Endothelial cell of umbilical vein (primary cell): ENCODE measurements around the gene SMCHD1. TPM values are rescaled to one million over a fixed set of nuclear protein-coding genes. Genes with fewer than 3 reads are reported as not detected.

Experiments used
- BruUV-seq: library from RNA; stranded (reverse); fragments of 400-500 nt; replicated peaks from 2 replicates; lab custom pipeline; 2021; lab: Mats Ljungman, UMichigan
- CTCF ChIA-PET: fragments of 300-600, 350-600 bp; sonication (Branson Sonifier 250); formaldehyde crosslinking; loops from one replicate; lab custom pipeline; 2021; ENCODE audit warnings: antibody characterized with exemption, inconsistent platforms; lab: Charles Lee
- POLR2A ChIA-PET: fragments of 300-600, 350-600 bp; sonication (Branson Sonifier 250); formaldehyde crosslinking; loops from one replicate; lab custom pipeline; 2021; ENCODE audit warnings: antibody characterized with exemption, inconsistent platforms; lab: Charles Lee
- DNase-seq: peaks from one replicate; pipeline ENCODE4 v3.0.0-alpha.2; 2011; ENCODE audit warnings: low read depth, low spot score
- FAIRE-seq: peaks from 2 replicates; lab custom pipeline; 2011; peaks lifted over from hg19 to GRCh38; lab: Jason Lieb, UNC
- H2AFZ ChIP-seq: 2 replicates; pipeline ENCODE4 v1.6.0; 2012; ENCODE audit warnings: low read depth, low read length, control low read depth, inconsistent platforms
- H3K27ac ChIP-seq: 2 replicates; pipeline ENCODE4 v1.5.1; 2011; ENCODE audit warnings: low read depth, mild to moderate bottlenecking, control low read depth, low read length, moderate library complexity; ENCODE audit not compliant: insufficient read depth
- H3K27me3 ChIP-seq, 2 experiments: 2 replicates each; pipeline versions ENCODE4 v1.6.0 to v1.6.1; 2011; ENCODE audit warnings: low read length in 2 of 2, mixed read lengths in 1 of 2; ENCODE audit not compliant: control insufficient read depth in 2 of 2, insufficient read depth in 2 of 2
- H3K36me3 ChIP-seq, 2 experiments: 2 replicates in 1 of 2; 3 replicates in 1 of 2; pipeline ENCODE4 v1.5.1; 2011; ENCODE audit warnings: low read length in 2 of 2, mild to moderate bottlenecking in 1 of 2, moderate library complexity in 1 of 2; ENCODE audit not compliant: control insufficient read depth in 2 of 2, insufficient read depth in 2 of 2; ENCODE audit errors: extremely low read depth in 1 of 2
- H3K4me1 ChIP-seq: 3 replicates; pipeline ENCODE4 v1.5.1; 2011; ENCODE audit warnings: mild to moderate bottlenecking, low read length; ENCODE audit not compliant: control insufficient read depth, insufficient read depth; ENCODE audit errors: extremely low read depth
- H3K4me2 ChIP-seq: 2 replicates; pipeline ENCODE4 v1.6.1; 2011; ENCODE audit warnings: low read length, control low read depth, mixed read lengths; ENCODE audit not compliant: insufficient read depth
- H3K4me3 ChIP-seq, 3 experiments: fragments of 200-600 bp in 1 of 3; sonication (generic), shearing (Covaris generic) in 1 of 3; replicated peaks in 1 of 3; 2 replicates each; pipeline ENCODE4 v1.5.1; 2011 to 2016; ENCODE audit warnings: control low read depth in 3 of 3, low read length in 3 of 3, mild to moderate bottlenecking in 2 of 3, inconsistent platforms in 1 of 3, low read depth in 1 of 3, moderate library complexity in 1 of 3; ENCODE audit not compliant: insufficient read depth in 1 of 3
- H3K79me2 ChIP-seq: 2 replicates; pipeline ENCODE4 v1.6.0; 2012; ENCODE audit warnings: low read length, inconsistent platforms; ENCODE audit not compliant: control insufficient read depth, insufficient read depth
- H3K9ac ChIP-seq: replicated peaks from 2 replicates; pipeline ENCODE3; 2011; ENCODE audit warnings: low read length, control low read depth; ENCODE audit not compliant: insufficient read depth; ENCODE audit errors: extremely low read depth
- H3K9me1 ChIP-seq: replicated peaks from 3 replicates; pipeline ENCODE4 v1.6.0; 2011; ENCODE audit warnings: mild to moderate bottlenecking, low read length; ENCODE audit not compliant: control insufficient read depth, insufficient read depth; ENCODE audit errors: extremely low read depth
- H3K9me3 ChIP-seq: replicated peaks from 2 replicates; pipeline ENCODE4 v1.5.1; 2012; ENCODE audit warnings: low read length, inconsistent platforms; ENCODE audit not compliant: control insufficient read depth, insufficient read depth
- H4K20me1 ChIP-seq: replicated peaks from 2 replicates; pipeline ENCODE3; 2011; ENCODE audit warnings: mild to moderate bottlenecking, low read length; ENCODE audit not compliant: control insufficient read depth, insufficient read depth; ENCODE audit errors: extremely low read depth
- EZH2 ChIP-seq: IDR thresholded peaks from 2 replicates; pipeline ENCODE4 v1.6.1; 2012; ENCODE audit warnings: borderline replicate concordance, low read depth, mild to moderate bottlenecking, moderate library complexity, low read length, inconsistent platforms; ENCODE audit not compliant: severe bottlenecking
- FOS ChIP-seq: IDR thresholded peaks from 2 replicates; pipeline ENCODE4 v1.6.1; 2011; ENCODE audit warnings: mild to moderate bottlenecking, low read length, moderate library complexity, borderline replicate concordance; ENCODE audit not compliant: insufficient read depth
- GATA2 ChIP-seq: IDR thresholded peaks from 2 replicates; pipeline ENCODE4 v1.7.0; 2011; ENCODE audit warnings: low read depth, mild to moderate bottlenecking, moderate library complexity, mixed read lengths, low read length; ENCODE audit not compliant: insufficient read length, insufficient read depth
- JUN ChIP-seq: IDR thresholded peaks from 2 replicates; pipeline ENCODE4 v1.6.1; 2011; ENCODE audit warnings: borderline replicate concordance, low read depth; ENCODE audit not compliant: insufficient read length, insufficient read depth
- MAX ChIP-seq: IDR thresholded peaks from 2 replicates; pipeline ENCODE4 v1.6.1; 2011; ENCODE audit not compliant: insufficient read depth, insufficient read length
- MYC ChIP-seq: IDR thresholded peaks from one replicate; pipeline ENCODE4 v1.6.1; 2011; ENCODE audit warnings: mild to moderate bottlenecking, low read depth, low read length
- POLR2A ChIP-seq: IDR thresholded peaks from 2 replicates; pipeline ENCODE4 v1.6.1; 2012; ENCODE audit warnings: low read depth, mild to moderate bottlenecking, control low read depth, low read length
- POLR2AphosphoS5 ChIP-seq: IDR thresholded peaks from 2 replicates; pipeline ENCODE4 v1.6.1; 2012; ENCODE audit warnings: low read depth, mild to moderate bottlenecking, control low read depth, low read length, moderate library complexity; ENCODE audit not compliant: insufficient read depth
- dilution Hi-C: fragments of 300-500 bp; cut with MboI; formaldehyde crosslinking; loops from one replicate; pipeline ENCODE4 v1.15.0; 2019; ENCODE audit warnings: low sequenced_read_pairs; ENCODE audit not compliant: extremely low pct_ligation_motif_present
- intact Hi-C: fragments of 100-400 bp; cut with micrococcal nuclease; formaldehyde crosslinking; loops from one replicate; pipeline ENCODE4 v1.10.0; 2022
- polyA plus RNA-seq, 4 experiments: library from polyadenylated mRNA; depleted of rRNA in 3 of 4; stranded (reverse) in 3 of 4; unstranded in 1 of 4; fragments of >200 nt; gene quantifications; 2 replicates each; pipeline versions ENCODE4 v1.2.1 to v1.2.3, GENCODE V29; 2011 to 2012; ENCODE audit warnings: missing spikeins in 1 of 4
- total RNA-seq: library from RNA; stranded (reverse); gene quantifications from 2 replicates; pipeline ENCODE4 v1.2.3, GENCODE V29; 2021
- TF ChIP-seq, protein P1 (sequence below), 2 donors: IDR thresholded peaks; 1 replicate in 1 of 2; 2 replicates in 1 of 2; pipeline ENCODE4 v1.5.1; 2011; ENCODE audit warnings: low read length in 2 of 2, mild to moderate bottlenecking in 2 of 2, moderate library complexity in 2 of 2, control low read depth in 1 of 2, inconsistent platforms in 1 of 2, low read depth in 1 of 2; ENCODE audit not compliant: insufficient read depth in 1 of 2; ENCODE audit errors: extremely low read depth in 1 of 2

The SMCHD1 gene
- total and polyA plus RNA-seq, 2 donors (not counting 3 experiments of a cell fraction or from before 2014, with no cell fraction given) = 7.4 to 39.9 TPM

DNA sequence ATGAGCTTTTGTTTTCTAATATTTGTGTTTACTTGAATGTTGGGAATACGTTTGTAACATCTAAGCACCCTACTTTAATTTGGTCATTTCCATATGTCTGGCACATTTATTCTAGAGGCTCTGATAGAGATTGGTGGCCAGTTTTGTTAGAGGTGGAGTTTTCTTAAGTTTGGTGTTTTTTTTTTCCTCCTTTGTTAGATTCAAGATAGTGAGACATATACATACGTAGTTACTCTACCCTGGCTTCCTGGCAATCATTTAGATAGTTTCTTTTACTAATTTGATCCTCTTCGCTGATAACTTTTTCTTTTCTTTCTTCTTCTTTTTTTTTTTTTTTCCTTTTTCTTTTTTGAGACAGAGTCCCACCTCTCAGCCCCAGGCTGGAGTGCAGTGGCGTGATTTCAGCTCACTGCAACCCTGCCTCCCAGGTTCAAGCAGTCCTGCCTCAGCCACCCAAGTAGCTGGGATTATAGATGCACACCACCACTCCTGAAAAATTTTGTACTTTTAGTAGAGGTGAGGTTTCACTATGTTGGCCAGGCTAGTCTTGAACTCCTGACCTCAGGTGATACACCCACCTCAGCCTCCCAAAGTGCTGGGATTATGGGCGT lies 26.6 kb downstream of the SMCHD1 start:
- DNase-seq (no peak), FAIRE-seq (no peak)
- ChIA-PET POLR2A (no interaction called here), CTCF (interaction anchor here (1.0 kb wide), 1 partner anchor 23 kb away, joined by 4 read pairs; no protein-coding TSS in a partner anchor)
- H3K79me2 ChIP-seq = peaks cover 55% of the 10 kb centered on the region
- no peaks in the 10 kb centered on the region for H4K20me1 ChIP-seq
- intact Hi-C loops = no loop called here
- TF ChIP-seq MYC = no peak
- TF ChIP-seq POLR2A = no peak
- TF ChIP-seq POLR2AphosphoS5 = no peak
- TF ChIP-seq MAX = no peak
- no peak for TF ChIP-seq EZH2
- TF ChIP-seq, protein P1, sequence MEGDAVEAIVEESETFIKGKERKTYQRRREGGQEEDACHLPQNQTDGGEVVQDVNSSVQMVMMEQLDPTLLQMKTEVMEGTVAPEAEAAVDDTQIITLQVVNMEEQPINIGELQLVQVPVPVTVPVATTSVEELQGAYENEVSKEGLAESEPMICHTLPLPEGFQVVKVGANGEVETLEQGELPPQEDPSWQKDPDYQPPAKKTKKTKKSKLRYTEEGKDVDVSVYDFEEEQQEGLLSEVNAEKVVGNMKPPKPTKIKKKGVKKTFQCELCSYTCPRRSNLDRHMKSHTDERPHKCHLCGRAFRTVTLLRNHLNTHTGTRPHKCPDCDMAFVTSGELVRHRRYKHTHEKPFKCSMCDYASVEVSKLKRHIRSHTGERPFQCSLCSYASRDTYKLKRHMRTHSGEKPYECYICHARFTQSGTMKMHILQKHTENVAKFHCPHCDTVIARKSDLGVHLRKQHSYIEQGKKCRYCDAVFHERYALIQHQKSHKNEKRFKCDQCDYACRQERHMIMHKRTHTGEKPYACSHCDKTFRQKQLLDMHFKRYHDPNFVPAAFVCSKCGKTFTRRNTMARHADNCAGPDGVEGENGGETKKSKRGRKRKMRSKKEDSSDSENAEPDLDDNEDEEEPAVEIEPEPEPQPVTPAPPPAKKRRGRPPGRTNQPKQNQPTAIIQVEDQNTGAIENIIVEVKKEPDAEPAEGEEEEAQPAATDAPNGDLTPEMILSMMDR (IDR thresholded peaks at IDR 0.05; ENCODE audit: extremely low read depth in 1 of 2, insufficient read depth in 1 of 2, low read depth in 1 of 2, low read length in 2 of 2) = no peak
- TF ChIP-seq JUN = no peak
- TF ChIP-seq FOS = no peak
- no peak for TF ChIP-seq GATA2
- no peak overlapping the region for H3K27ac ChIP-seq
- no peaks in the 10 kb centered on the region for H3K9me3 ChIP-seq
- dilution Hi-C loops = no loop called here
- H3K27me3 ChIP-seq = no peaks in the 10 kb centered on the region
- H3K9me1 ChIP-seq = no peaks in the 10 kb centered on the region
- peaks cover 0 to 2% of the 10 kb centered on the region in 2 experiments for H3K36me3 ChIP-seq
- H2AFZ ChIP-seq = no peak overlapping the region
- BruUV-seq = no TSS peak
- no peak overlapping the region for H3K4me3 ChIP-seq
- H3K9ac ChIP-seq = no peak overlapping the region
- no peaks in the 10 kb centered on the region for H3K4me1 ChIP-seq
- H3K4me2 ChIP-seq = no peak overlapping the region
